ENCODE measurements around the gene FUCA2. TPM values are rescaled to one million over a fixed set of nuclear protein-coding genes. Genes with fewer than 3 reads are reported as not detected.

Gene FUCA2
- total RNA-seq, 1 experiment from 2014 or later, result 48.5 TPM

GRCh38 chr6:143536461-143536865, 24.9 kb upstream of the FUCA2 start (continued):
- no peak for TF ChIP-seq ZBTB21 (CRISPR knock-in tag; IDR thresholded peaks at IDR 0.05; ENCODE audit: borderline replicate concordance)

DNA sequence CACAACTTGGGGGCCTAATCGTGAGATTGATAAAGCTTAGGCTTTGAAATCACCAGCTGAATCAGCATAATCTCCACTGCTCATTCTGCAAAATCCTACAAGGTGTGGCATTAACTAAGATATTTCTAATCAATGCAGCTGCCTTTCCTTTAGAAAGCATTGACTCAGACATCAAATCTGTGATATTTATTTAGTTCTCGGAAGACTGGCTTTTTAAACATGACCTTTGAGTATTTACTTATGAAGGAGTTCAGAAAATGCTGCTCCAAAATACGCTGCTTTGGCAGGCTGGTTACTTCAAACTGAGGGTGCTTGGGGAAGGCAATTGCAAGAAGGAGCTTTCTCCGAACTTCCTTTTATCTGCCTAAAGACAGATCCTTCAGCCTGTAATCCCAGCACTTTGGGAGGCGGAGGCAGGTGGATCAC, 23.7 kb upstream of the FUCA2 start:
- H3K4me1 Mint-ChIP-seq, result peaks cover 29% of the 10 kb centered on the region
- CTCF ChIA-PET, result interaction anchor here (1.4 to 3.3 kb wide), 2 partner anchors 18 to 22 kb away, joined by 3 to 22 read pairs; no protein-coding TSS in a partner anchor
- POLR2A ChIA-PET, result no interaction called here
- no peaks in the 10 kb centered on the region for H3K36me3 Mint-ChIP-seq
- no peaks in the 10 kb centered on the region for H3K9me3 Mint-ChIP-seq
- TF ChIP-seq SMAD4 (CRISPR knock-in tag; IDR thresholded peaks at IDR 0.05) (no peak), HMGXB4 (CRISPR knock-in tag; IDR thresholded peaks at IDR 0.05) (no peak), NFATC4 (CRISPR knock-in tag; IDR thresholded peaks at IDR 0.05) (no peak), NR1H2 (CRISPR knock-in tag; IDR thresholded peaks at IDR 0.05) (no peak), ZNF317 (CRISPR knock-in tag; IDR thresholded peaks at IDR 0.05; ENCODE audit: borderline replicate concordance, low read depth) (no peak), CBFB (CRISPR knock-in tag; IDR thresholded peaks at IDR 0.05; ENCODE audit: low read depth) (no peak), ESRRA (CRISPR knock-in tag; IDR thresholded peaks at IDR 0.05; ENCODE audit: borderline replicate concordance) (no peak), SP1 (CRISPR knock-in tag; conservative IDR thresholded peaks at IDR 0.05) (no peak), PRRX2 (CRISPR knock-in tag; IDR thresholded peaks at IDR 0.05) (no peak), GTF2I (CRISPR knock-in tag; conservative IDR thresholded peaks at IDR 0.05) (no peak), EMX1 (CRISPR knock-in tag; IDR thresholded peaks at IDR 0.05) (no peak), SMAD3 (CRISPR knock-in tag; IDR thresholded peaks at IDR 0.05; ENCODE audit: borderline replicate concordance) (no peak)
- TF ChIP-seq, protein P1, sequence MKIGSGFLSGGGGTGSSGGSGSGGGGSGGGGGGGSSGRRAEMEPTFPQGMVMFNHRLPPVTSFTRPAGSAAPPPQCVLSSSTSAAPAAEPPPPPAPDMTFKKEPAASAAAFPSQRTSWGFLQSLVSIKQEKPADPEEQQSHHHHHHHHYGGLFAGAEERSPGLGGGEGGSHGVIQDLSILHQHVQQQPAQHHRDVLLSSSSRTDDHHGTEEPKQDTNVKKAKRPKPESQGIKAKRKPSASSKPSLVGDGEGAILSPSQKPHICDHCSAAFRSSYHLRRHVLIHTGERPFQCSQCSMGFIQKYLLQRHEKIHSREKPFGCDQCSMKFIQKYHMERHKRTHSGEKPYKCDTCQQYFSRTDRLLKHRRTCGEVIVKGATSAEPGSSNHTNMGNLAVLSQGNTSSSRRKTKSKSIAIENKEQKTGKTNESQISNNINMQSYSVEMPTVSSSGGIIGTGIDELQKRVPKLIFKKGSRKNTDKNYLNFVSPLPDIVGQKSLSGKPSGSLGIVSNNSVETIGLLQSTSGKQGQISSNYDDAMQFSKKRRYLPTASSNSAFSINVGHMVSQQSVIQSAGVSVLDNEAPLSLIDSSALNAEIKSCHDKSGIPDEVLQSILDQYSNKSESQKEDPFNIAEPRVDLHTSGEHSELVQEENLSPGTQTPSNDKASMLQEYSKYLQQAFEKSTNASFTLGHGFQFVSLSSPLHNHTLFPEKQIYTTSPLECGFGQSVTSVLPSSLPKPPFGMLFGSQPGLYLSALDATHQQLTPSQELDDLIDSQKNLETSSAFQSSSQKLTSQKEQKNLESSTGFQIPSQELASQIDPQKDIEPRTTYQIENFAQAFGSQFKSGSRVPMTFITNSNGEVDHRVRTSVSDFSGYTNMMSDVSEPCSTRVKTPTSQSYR (CRISPR knock-in tag; IDR thresholded peaks at IDR 0.05), result no peak
- TF ChIP-seq, protein P2, sequence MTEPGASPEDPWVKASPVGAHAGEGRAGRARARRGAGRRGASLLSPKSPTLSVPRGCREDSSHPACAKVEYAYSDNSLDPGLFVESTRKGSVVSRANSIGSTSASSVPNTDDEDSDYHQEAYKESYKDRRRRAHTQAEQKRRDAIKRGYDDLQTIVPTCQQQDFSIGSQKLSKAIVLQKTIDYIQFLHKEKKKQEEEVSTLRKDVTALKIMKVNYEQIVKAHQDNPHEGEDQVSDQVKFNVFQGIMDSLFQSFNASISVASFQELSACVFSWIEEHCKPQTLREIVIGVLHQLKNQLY (CRISPR knock-in tag; IDR thresholded peaks at IDR 0.05), result no peak
- no peak overlapping the region for H3K27ac Mint-ChIP-seq
- ATAC-seq, result no peak
- H3K27me3 Mint-ChIP-seq (ENCODE audit: low read depth), result peaks cover 44% of the 10 kb centered on the region
- no peak overlapping the region for H3K4me3 Mint-ChIP-seq
- DNase-seq (ENCODE audit: low spot score), result no peak

GRCh38 chr6:143531720-143532499, 20.4 kb upstream of the FUCA2 start:
- POLR2A ChIA-PET, result no interaction called here
- Mint-ChIP-seq H3K9me3 (no peaks in the 10 kb centered on the region), H3K36me3 (no peaks in the 10 kb centered on the region), H3K4me3 (no peak overlapping the region), H3K4me1 (peaks cover 15% of the 10 kb centered on the region), H3K27me3 (ENCODE audit: low read depth) (peaks cover 16% of the 10 kb centered on the region), H3K27ac (no peak overlapping the region)
- ATAC-seq, result no peak
- CTCF ChIA-PET, result no interaction called here
- TF ChIP-seq, protein P3, sequence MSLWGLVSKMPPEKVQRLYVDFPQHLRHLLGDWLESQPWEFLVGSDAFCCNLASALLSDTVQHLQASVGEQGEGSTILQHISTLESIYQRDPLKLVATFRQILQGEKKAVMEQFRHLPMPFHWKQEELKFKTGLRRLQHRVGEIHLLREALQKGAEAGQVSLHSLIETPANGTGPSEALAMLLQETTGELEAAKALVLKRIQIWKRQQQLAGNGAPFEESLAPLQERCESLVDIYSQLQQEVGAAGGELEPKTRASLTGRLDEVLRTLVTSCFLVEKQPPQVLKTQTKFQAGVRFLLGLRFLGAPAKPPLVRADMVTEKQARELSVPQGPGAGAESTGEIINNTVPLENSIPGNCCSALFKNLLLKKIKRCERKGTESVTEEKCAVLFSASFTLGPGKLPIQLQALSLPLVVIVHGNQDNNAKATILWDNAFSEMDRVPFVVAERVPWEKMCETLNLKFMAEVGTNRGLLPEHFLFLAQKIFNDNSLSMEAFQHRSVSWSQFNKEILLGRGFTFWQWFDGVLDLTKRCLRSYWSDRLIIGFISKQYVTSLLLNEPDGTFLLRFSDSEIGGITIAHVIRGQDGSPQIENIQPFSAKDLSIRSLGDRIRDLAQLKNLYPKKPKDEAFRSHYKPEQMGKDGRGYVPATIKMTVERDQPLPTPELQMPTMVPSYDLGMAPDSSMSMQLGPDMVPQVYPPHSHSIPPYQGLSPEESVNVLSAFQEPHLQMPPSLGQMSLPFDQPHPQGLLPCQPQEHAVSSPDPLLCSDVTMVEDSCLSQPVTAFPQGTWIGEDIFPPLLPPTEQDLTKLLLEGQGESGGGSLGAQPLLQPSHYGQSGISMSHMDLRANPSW (CRISPR knock-in tag; conservative IDR thresholded peaks at IDR 0.05; ENCODE audit: low read depth), result no peak
- no peak for TF ChIP-seq RELA (CRISPR knock-in tag; IDR thresholded peaks at IDR 0.05; ENCODE audit: borderline replicate concordance)
- no peak for DNase-seq (ENCODE audit: low spot score)

Data from WTC11 (cell line).